Astrocyte (in vitro differentiated cells and primary cell): ENCODE measurements around the gene SLC66A1. TPM values are rescaled to one million over a fixed set of nuclear protein-coding genes. Genes with fewer than 3 reads are reported as not detected.

Source experiments
- DNase-seq: peaks from one replicate; pipeline ENCODE4 v3.0.0-alpha.2; 2010; ENCODE audit warnings: low read depth
- FAIRE-seq: peaks from 2 replicates; lab custom pipeline; 2011; peaks lifted over from hg19 to GRCh38; lab: Jason Lieb, UNC
- H2AFZ ChIP-seq: 2 replicates; pipeline ENCODE4 v1.6.0; 2012; ENCODE audit warnings: low read depth, low read length, inconsistent platforms
- H3K27ac ChIP-seq: 2 replicates; pipeline ENCODE4 v1.5.1; 2011; ENCODE audit warnings: low read depth, low read length, inconsistent platforms
- H3K27me3 ChIP-seq: 2 replicates; pipeline ENCODE4 v1.6.0; 2011; ENCODE audit warnings: low read length, inconsistent platforms; ENCODE audit not compliant: insufficient read depth
- H3K36me3 ChIP-seq: 2 replicates; pipeline ENCODE4 v1.5.1; 2011; ENCODE audit warnings: low read length, inconsistent platforms; ENCODE audit not compliant: insufficient read depth
- H3K4me1 ChIP-seq: 2 replicates; pipeline ENCODE4 v1.5.1; 2011; ENCODE audit warnings: low read length, inconsistent platforms; ENCODE audit not compliant: insufficient read depth
- H3K4me2 ChIP-seq: 2 replicates; pipeline ENCODE4 v1.6.0; 2012; ENCODE audit warnings: low read length, inconsistent platforms
- H3K4me3 ChIP-seq: 2 replicates; pipeline ENCODE4 v1.5.1; 2011; ENCODE audit warnings: low read depth, mild to moderate bottlenecking, low read length, inconsistent platforms; ENCODE audit not compliant: insufficient read depth
- H3K79me2 ChIP-seq: 2 replicates; pipeline ENCODE4 v1.6.0; 2012; ENCODE audit warnings: mild to moderate bottlenecking, low read length, inconsistent platforms; ENCODE audit not compliant: insufficient read depth
- H3K9ac ChIP-seq: 2 replicates; pipeline ENCODE4 v1.6.0; 2012; ENCODE audit warnings: mild to moderate bottlenecking, low read length, inconsistent platforms
- H3K9me3 ChIP-seq: 2 replicates; pipeline ENCODE4 v1.5.1; 2012; ENCODE audit warnings: low read depth, mild to moderate bottlenecking, low read length, inconsistent platforms; ENCODE audit not compliant: insufficient read depth
- H4K20me1 ChIP-seq: 2 replicates; pipeline ENCODE4 v1.6.0; 2012; ENCODE audit warnings: low read length, inconsistent platforms; ENCODE audit not compliant: insufficient read depth
- H3K27ac Mint-ChIP-seq: one replicate; pipeline ENCODE4 v1.8.0; 2021; ENCODE audit warnings: mild to moderate bottlenecking, mixed read lengths; ENCODE audit not compliant: unreplicated experiment
- H3K27me3 Mint-ChIP-seq: one replicate; pipeline ENCODE4 v1.8.0; 2021; ENCODE audit warnings: low read depth, mixed read lengths; ENCODE audit not compliant: unreplicated experiment
- H3K36me3 Mint-ChIP-seq: one replicate; pipeline ENCODE4 v1.8.0; 2021; ENCODE audit warnings: low read depth, mixed read lengths; ENCODE audit not compliant: unreplicated experiment
- H3K4me1 Mint-ChIP-seq: one replicate; pipeline ENCODE4 v1.8.0; 2021; ENCODE audit warnings: low read depth, mixed read lengths; ENCODE audit not compliant: unreplicated experiment
- H3K4me3 Mint-ChIP-seq: one replicate; pipeline ENCODE4 v1.8.0; 2021; ENCODE audit warnings: mild to moderate bottlenecking, moderate library complexity, mixed read lengths; ENCODE audit not compliant: unreplicated experiment
- H3K9me3 Mint-ChIP-seq: one replicate; pipeline ENCODE4 v1.8.0; 2021; ENCODE audit warnings: mild to moderate bottlenecking, mixed read lengths; ENCODE audit not compliant: unreplicated experiment
- EZH2 ChIP-seq: IDR thresholded peaks from 2 replicates; pipeline ENCODE4 v1.6.1; 2012; ENCODE audit warnings: mild to moderate bottlenecking, low read length, inconsistent platforms; ENCODE audit not compliant: insufficient read depth
- total RNA-seq: library from RNA; stranded (reverse); gene quantifications from 2 replicates; pipeline ENCODE4 v1.2.1, GENCODE V29; 2021
- TF ChIP-seq, protein P1 (sequence below): IDR thresholded peaks from 2 replicates; pipeline ENCODE4 v1.5.1; 2011; ENCODE audit warnings: low read depth, mild to moderate bottlenecking, inconsistent platforms, low read length, moderate library complexity; ENCODE audit not compliant: insufficient read depth

The SLC66A1 gene
- total RNA-seq, 1 donor from 2014 or later, result 21.5 TPM

DNA sequence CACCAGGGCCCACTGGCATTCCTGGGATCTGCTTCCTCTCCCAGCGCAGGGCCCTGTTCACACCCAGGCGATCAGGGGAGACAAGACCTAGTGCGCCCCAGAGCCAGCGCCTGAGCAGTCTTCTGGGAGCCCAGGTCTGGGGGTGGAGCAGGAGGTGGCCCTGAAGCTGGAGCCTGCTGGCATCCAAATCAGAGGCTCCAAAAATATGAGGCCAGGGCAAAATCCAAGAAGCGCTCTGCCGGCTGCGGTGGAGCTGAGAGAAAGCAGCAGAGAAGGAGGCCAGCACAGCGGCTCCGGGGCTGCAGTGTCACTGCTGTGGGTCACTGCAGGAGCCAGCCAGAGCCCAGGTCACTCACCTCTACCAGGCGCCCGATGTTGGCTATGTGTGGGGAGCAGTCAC lies 32.7 kb downstream of the SLC66A1 start:
- peaks cover 21% of the 10 kb centered on the region for H3K36me3 ChIP-seq
- H3K4me1 ChIP-seq, result no peaks in the 10 kb centered on the region

DNA sequence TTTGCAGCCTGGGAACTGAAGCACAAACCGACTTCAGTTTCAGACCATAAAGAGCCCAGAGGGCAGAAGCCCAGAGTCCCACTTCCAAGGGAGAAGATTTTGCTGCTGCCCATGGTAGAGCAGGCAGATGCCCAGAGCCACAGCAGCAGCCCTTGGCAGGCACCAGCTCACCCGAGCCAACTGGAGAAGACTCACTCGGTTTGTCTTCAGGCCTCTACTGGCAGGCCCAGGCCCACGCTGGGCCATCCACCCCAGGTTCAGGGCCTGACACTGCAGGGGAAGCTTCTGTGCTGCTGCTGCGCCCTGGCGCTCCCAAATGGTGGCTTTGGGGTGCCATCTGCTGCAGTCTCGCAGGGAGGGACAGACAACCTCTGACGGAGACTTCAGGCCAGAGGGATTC lies 33.3 kb downstream of the SLC66A1 start:
- Mint-ChIP-seq H3K36me3 (peaks cover 13% of the 10 kb centered on the region), H3K4me3 (no peak overlapping the region), H3K9me3 (no peaks in the 10 kb centered on the region), H3K27ac (no peak overlapping the region), H3K27me3 (no peaks in the 10 kb centered on the region), H3K4me1 (peaks cover 3% of the 10 kb centered on the region)
- Histone ChIP-seq H3K9me3 (no peaks in the 10 kb centered on the region), H3K9ac (no peak overlapping the region), H3K27me3 (no peaks in the 10 kb centered on the region), H3K36me3 (peaks cover 25% of the 10 kb centered on the region), H3K4me2 (no peak overlapping the region), H4K20me1 (peaks cover 79% of the 10 kb centered on the region), H3K4me3 (no peak overlapping the region), H3K27ac (no peak overlapping the region), H3K79me2 (peaks cover 5% of the 10 kb centered on the region), H3K4me1 (no peaks in the 10 kb centered on the region), H2AFZ (no peak overlapping the region)
- DNase-seq, result no peak
- no peak for TF ChIP-seq EZH2
- TF ChIP-seq, protein P1, sequence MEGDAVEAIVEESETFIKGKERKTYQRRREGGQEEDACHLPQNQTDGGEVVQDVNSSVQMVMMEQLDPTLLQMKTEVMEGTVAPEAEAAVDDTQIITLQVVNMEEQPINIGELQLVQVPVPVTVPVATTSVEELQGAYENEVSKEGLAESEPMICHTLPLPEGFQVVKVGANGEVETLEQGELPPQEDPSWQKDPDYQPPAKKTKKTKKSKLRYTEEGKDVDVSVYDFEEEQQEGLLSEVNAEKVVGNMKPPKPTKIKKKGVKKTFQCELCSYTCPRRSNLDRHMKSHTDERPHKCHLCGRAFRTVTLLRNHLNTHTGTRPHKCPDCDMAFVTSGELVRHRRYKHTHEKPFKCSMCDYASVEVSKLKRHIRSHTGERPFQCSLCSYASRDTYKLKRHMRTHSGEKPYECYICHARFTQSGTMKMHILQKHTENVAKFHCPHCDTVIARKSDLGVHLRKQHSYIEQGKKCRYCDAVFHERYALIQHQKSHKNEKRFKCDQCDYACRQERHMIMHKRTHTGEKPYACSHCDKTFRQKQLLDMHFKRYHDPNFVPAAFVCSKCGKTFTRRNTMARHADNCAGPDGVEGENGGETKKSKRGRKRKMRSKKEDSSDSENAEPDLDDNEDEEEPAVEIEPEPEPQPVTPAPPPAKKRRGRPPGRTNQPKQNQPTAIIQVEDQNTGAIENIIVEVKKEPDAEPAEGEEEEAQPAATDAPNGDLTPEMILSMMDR, result no peak
- no peak for FAIRE-seq

More for the DNA sequence above, 32.7 kb downstream of the SLC66A1 start:
- H3K4me1 Mint-ChIP-seq, result peaks cover 3% of the 10 kb centered on the region
- no peak for TF ChIP-seq EZH2
- TF ChIP-seq, protein P1, result no peak
- no peaks in the 10 kb centered on the region for H3K9me3 ChIP-seq
- peaks cover 5% of the 10 kb centered on the region for H3K79me2 ChIP-seq
- FAIRE-seq, result no peak
- H3K4me3 Mint-ChIP-seq, result no peak overlapping the region
- peaks cover 85% of the 10 kb centered on the region for H4K20me1 ChIP-seq
- H3K27me3 ChIP-seq, result no peaks in the 10 kb centered on the region
- peaks cover 12% of the 10 kb centered on the region for H3K36me3 Mint-ChIP-seq
- DNase-seq, result no peak
- H3K4me2 ChIP-seq, result no peak overlapping the region
- H3K27ac Mint-ChIP-seq, result no peak overlapping the region
- no peaks in the 10 kb centered on the region for H3K27me3 Mint-ChIP-seq
- no peak overlapping the region for H3K4me3 ChIP-seq
- H3K9ac ChIP-seq, result no peak overlapping the region
- no peaks in the 10 kb centered on the region for H3K9me3 Mint-ChIP-seq
- no peak overlapping the region for H2AFZ ChIP-seq
- no peak overlapping the region for H3K27ac ChIP-seq

DNA sequence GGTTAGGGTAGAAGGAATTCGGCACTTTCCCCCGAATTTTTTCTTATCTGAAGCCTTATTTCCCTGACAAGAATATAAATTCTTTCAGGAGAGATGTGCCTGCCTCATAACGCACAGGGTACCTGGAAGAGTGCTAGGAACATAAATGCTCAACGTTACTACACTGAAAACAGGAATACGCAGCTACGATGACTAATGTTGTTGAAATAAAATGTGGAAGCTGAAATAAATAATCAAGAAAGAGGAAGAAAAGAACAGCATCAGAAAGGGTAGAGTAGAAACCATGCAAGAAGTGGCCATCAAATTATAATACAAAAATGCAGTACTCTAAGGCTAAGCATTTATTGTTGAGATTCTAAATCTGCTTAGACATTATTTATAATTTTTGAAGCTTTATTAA lies 33.9 kb downstream of the SLC66A1 start:
- Histone ChIP-seq H2AFZ (no peak overlapping the region), H3K79me2 (peaks cover 5% of the 10 kb centered on the region), H4K20me1 (peaks cover 73% of the 10 kb centered on the region), H3K9me3 (no peaks in the 10 kb centered on the region), H3K9ac (no peak overlapping the region), H3K4me3 (no peak overlapping the region), H3K4me1 (no peaks in the 10 kb centered on the region), H3K36me3 (peaks cover 20% of the 10 kb centered on the region), H3K27ac (no peak overlapping the region), H3K27me3 (no peaks in the 10 kb centered on the region), H3K4me2 (no peak overlapping the region)
- Mint-ChIP-seq H3K9me3 (no peaks in the 10 kb centered on the region), H3K4me1 (peaks cover 3% of the 10 kb centered on the region), H3K4me3 (no peak overlapping the region), H3K36me3 (peaks cover 11% of the 10 kb centered on the region), H3K27me3 (no peaks in the 10 kb centered on the region), H3K27ac (peak overlapping the region; percentile 4)
- FAIRE-seq, result no peak
- TF ChIP-seq, protein P1, result no peak
- no peak for DNase-seq
